Activated B cell treated with CpG ODN at 0.5 μM for 24 hours (primary cell): ENCODE results near the gene SFT2D2. TPM values are rescaled to one million over a fixed set of nuclear protein-coding genes. Genes with fewer than 3 reads are reported as not detected.

Experiments used
- ATAC-seq: fragments of 200-7000 bp; cut with Tn5 transposase; one replicate; pipeline ENCODE4 v1.10.0; 2021; ENCODE audit warnings: low read depth, mild to moderate bottlenecking, moderate library complexity
- CTCF ChIA-PET: fragments of 350-600 bp; sonication (Branson Sonifier 250); formaldehyde crosslinking; loops from one replicate; lab custom pipeline; 2021; ENCODE audit warnings: antibody characterized with exemption; lab: Charles Lee
- POLR2A ChIA-PET: fragments of 350-600 bp; sonication (Branson Sonifier 250); formaldehyde crosslinking; loops from one replicate; lab custom pipeline; 2021; ENCODE audit warnings: antibody characterized with exemption; lab: Charles Lee
- DNase-seq: peaks from one replicate; pipeline ENCODE4 v3.0.0; 2022
- H3K27ac Mint-ChIP-seq: one replicate; pipeline ENCODE4 v1.8.0; 2020; ENCODE audit warnings: mixed read lengths
- H3K27me3 Mint-ChIP-seq: one replicate; pipeline ENCODE4 v1.8.0; 2021; ENCODE audit warnings: mixed read lengths
- H3K36me3 Mint-ChIP-seq: one replicate; pipeline ENCODE4 v1.8.0; 2021; ENCODE audit warnings: low read depth, mixed read lengths
- H3K4me1 Mint-ChIP-seq: one replicate; pipeline ENCODE4 v1.8.0; 2021; ENCODE audit warnings: mixed read lengths
- H3K4me3 Mint-ChIP-seq: one replicate; pipeline ENCODE4 v1.8.0; 2020; ENCODE audit warnings: mild to moderate bottlenecking, mixed read lengths
- H3K9me3 Mint-ChIP-seq: one replicate; pipeline ENCODE4 v1.8.0; 2020; ENCODE audit warnings: mixed read lengths
- intact Hi-C: fragments of 100-400 bp; cut with micrococcal nuclease; formaldehyde crosslinking; loops from one replicate; pipeline ENCODE4 v1.15.1; 2024
- total RNA-seq: library from RNA; stranded (reverse); gene quantifications from 2 replicates; pipeline ENCODE4 v1.2.3, GENCODE V29; 2022
- TF ChIP-seq, protein P1 (sequence below): fragments of 200-600 bp; IDR thresholded peaks from one replicate; pipeline ENCODE4 v1.8.0; 2022; ENCODE audit warnings: antibody characterized with exemption, mild to moderate bottlenecking

SFT2D2 gene
- total RNA-seq, 1 donor from 2014 or later = 63.4 TPM

DNA sequence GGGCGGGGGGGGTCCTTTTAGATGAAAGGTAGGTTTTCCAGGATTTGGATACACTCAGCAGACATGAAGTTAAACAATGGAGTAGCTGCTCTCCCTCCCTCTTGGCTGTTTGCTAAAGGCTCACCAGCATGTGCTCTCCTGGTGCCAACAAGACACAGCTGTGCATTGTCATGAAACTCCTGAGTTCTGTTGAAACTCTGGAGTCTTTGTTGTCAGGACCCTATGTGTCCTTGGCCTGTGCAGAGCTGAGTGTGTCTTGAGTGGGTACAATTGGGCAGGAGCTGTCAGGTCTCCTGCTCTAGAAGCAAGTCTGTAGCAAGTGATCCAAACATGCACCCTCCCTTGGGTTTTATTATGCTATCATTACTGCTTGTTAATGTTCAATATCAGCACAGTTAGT, 67.6 kb downstream of the SFT2D2 start:
- ChIA-PET POLR2A (no interaction called here), CTCF (no interaction called here)
- no peak overlapping the region for H3K4me3 Mint-ChIP-seq
- H3K36me3 Mint-ChIP-seq = peaks cover 15% of the 10 kb centered on the region
- TF ChIP-seq, protein P1, sequence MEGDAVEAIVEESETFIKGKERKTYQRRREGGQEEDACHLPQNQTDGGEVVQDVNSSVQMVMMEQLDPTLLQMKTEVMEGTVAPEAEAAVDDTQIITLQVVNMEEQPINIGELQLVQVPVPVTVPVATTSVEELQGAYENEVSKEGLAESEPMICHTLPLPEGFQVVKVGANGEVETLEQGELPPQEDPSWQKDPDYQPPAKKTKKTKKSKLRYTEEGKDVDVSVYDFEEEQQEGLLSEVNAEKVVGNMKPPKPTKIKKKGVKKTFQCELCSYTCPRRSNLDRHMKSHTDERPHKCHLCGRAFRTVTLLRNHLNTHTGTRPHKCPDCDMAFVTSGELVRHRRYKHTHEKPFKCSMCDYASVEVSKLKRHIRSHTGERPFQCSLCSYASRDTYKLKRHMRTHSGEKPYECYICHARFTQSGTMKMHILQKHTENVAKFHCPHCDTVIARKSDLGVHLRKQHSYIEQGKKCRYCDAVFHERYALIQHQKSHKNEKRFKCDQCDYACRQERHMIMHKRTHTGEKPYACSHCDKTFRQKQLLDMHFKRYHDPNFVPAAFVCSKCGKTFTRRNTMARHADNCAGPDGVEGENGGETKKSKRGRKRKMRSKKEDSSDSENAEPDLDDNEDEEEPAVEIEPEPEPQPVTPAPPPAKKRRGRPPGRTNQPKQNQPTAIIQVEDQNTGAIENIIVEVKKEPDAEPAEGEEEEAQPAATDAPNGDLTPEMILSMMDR = no peak
- no peaks in the 10 kb centered on the region for H3K27me3 Mint-ChIP-seq
- intact Hi-C loops = no loop called here
- no peak overlapping the region for H3K27ac Mint-ChIP-seq
- no peak for ATAC-seq
- no peaks in the 10 kb centered on the region for H3K9me3 Mint-ChIP-seq
- no peaks in the 10 kb centered on the region for H3K4me1 Mint-ChIP-seq
- no peak for DNase-seq

DNA sequence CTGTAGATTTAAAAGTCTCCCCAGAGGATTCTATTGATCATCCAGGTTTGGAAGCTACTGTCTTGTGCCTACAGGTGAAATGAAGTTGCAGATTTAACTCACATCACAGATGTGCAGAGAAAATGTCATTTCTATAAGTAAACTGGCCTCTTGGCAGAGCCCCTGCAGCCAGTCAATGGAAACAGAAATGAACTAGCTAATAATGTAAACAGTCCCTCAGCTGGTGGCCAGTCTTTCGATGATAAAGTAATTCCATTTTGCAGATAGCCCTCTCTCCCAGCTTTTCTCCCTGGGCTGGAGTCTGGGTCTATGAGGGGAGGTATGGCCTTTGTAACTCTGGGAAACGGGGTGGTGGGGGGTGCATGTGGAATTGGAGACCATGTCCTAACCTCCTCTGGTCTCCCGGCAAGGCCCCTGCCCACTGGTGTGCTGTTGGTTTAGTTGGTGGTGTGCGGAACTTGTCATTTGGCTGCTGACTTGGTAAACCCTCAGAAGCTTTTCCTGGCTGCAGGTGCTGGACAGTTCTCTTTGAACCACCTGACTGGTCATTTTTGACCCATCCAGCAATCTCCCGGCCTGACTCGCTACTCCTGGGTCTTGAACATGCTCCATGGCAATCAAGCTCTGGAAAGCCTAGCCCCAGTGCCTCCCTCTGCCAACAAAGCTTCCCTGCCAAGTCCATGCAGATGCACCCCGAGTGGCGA, 69.8 kb downstream of the SFT2D2 start:
- H3K9me3 Mint-ChIP-seq = no peaks in the 10 kb centered on the region
- DNase-seq (no peak), ATAC-seq (no peak)
- H3K36me3 Mint-ChIP-seq = peaks cover 16% of the 10 kb centered on the region
- H3K4me1 Mint-ChIP-seq = no peaks in the 10 kb centered on the region
- H3K27me3 Mint-ChIP-seq = no peaks in the 10 kb centered on the region
- intact Hi-C loops = no loop called here
- ChIA-PET POLR2A (no interaction called here), CTCF (no interaction called here)
- no peak overlapping the region for H3K4me3 Mint-ChIP-seq
- no peak overlapping the region for H3K27ac Mint-ChIP-seq
- TF ChIP-seq, protein P1 = no peak

DNA sequence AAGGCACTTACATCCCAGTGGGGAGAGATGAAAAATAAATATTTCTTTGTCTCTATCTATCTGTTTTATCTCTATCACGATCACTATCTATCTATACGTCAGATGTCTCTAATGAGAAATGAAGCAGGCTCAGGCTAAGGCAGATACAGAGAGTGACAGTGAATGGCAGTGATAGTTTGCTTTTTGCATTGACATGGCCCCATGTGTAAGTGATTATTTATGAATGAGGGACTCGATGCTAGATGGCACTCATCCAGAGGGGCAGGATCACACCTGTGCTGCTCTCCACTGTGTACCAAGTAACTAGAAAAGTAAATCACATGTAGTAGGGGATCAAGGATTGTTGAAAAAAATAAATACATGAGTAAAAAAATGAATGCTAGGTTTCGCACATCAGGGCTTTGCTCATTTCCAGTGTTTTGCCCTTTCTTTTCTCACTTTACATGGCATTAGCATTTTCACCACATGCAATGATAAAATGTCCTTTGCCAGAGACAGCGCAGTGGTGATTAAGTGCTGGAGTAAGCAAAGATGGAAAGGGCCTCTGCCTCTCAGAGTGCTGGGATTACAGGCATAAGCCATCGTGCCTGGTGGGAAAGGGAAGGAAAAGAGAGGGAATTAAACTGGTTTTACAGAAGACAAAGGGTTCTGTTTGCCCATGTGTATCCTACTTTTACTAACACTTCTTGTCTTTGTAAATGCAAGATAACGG, 71.4 kb downstream of the SFT2D2 start:
- DNase-seq (no peak), ATAC-seq (no peak)
- no peak overlapping the region for H3K27ac Mint-ChIP-seq
- H3K4me1 Mint-ChIP-seq = no peaks in the 10 kb centered on the region
- TF ChIP-seq, protein P1 = no peak
- ChIA-PET CTCF (no interaction called here), POLR2A (no interaction called here)
- peaks cover 14% of the 10 kb centered on the region for H3K36me3 Mint-ChIP-seq
- intact Hi-C loops = no loop called here
- H3K4me3 Mint-ChIP-seq = no peak overlapping the region
- H3K27me3 Mint-ChIP-seq = no peaks in the 10 kb centered on the region
- no peaks in the 10 kb centered on the region for H3K9me3 Mint-ChIP-seq

- Mint-ChIP-seq H3K27me3 (no peaks in the 10 kb centered on the region), H3K36me3 (peaks cover 17% of the 10 kb centered on the region), H3K4me1 (no peaks in the 10 kb centered on the region), H3K27ac (no peak overlapping the region), H3K9me3 (no peaks in the 10 kb centered on the region), H3K4me3 (no peak overlapping the region)
- TF ChIP-seq, protein P1 = no peak
- ATAC-seq = no peak
- intact Hi-C loops = no loop called here
- ChIA-PET POLR2A (no interaction called here), CTCF (no interaction called here)
- DNase-seq = no peak
Observed at GRCh38 chr1:168298446-168298845, 72.6 kb downstream of the SFT2D2 start.

- Mint-ChIP-seq H3K4me3 (no peak overlapping the region), H3K27ac (no peak overlapping the region), H3K9me3 (no peaks in the 10 kb centered on the region), H3K4me1 (no peaks in the 10 kb centered on the region), H3K36me3 (peaks cover 24% of the 10 kb centered on the region), H3K27me3 (no peaks in the 10 kb centered on the region)
- intact Hi-C loops = no loop called here
- ChIA-PET CTCF (no interaction called here), POLR2A (no interaction called here)
- DNase-seq (no peak), ATAC-seq (no peak)
- TF ChIP-seq, protein P1 = no peak
Observed at GRCh38 chr1:168300626-168301025, 74.8 kb downstream of the SFT2D2 start.
